GM10248 (cell line): ENCODE measurements around the gene SLF1.

Source experiments
- CTCF ChIA-PET: fragments of 300-600 bp; sonication (Branson Sonifier 250); formaldehyde crosslinking; extraction: SDS; loops from one replicate; lab custom pipeline; 2021; ENCODE audit warnings: antibody characterized with exemption; lab: Yijun Ruan, JAX
- POLR2A ChIA-PET: fragments of 350-650 bp; sonication (Branson Sonifier 250); formaldehyde crosslinking; extraction: SDS; loops from one replicate; lab custom pipeline; 2020; ENCODE audit warnings: antibody characterized with exemption; lab: Yijun Ruan, JAX
- DNase-seq: peaks from one replicate; pipeline ENCODE4 v3.0.0; 2012; ENCODE audit errors: extremely low spot score
- TF ChIP-seq, protein P1 (sequence below): IDR thresholded peaks from 2 replicates; pipeline ENCODE4 v1.5.1; 2012; ENCODE audit warnings: mild to moderate bottlenecking, low read depth; ENCODE audit errors: extremely low read depth, missing control alignments, control extremely low read depth

The SLF1 gene

GRCh38 chr5:94699562-94699961, 81.1 kb downstream of the SLF1 start:
- TF ChIP-seq, protein P1, sequence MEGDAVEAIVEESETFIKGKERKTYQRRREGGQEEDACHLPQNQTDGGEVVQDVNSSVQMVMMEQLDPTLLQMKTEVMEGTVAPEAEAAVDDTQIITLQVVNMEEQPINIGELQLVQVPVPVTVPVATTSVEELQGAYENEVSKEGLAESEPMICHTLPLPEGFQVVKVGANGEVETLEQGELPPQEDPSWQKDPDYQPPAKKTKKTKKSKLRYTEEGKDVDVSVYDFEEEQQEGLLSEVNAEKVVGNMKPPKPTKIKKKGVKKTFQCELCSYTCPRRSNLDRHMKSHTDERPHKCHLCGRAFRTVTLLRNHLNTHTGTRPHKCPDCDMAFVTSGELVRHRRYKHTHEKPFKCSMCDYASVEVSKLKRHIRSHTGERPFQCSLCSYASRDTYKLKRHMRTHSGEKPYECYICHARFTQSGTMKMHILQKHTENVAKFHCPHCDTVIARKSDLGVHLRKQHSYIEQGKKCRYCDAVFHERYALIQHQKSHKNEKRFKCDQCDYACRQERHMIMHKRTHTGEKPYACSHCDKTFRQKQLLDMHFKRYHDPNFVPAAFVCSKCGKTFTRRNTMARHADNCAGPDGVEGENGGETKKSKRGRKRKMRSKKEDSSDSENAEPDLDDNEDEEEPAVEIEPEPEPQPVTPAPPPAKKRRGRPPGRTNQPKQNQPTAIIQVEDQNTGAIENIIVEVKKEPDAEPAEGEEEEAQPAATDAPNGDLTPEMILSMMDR, result no peak
- POLR2A ChIA-PET, result no interaction called here

GRCh38 chr5:94700592-94700991, 82.1 kb downstream of the SLF1 start:
- ChIA-PET POLR2A (no interaction called here), CTCF (interaction anchor here (0.9 kb wide), 1 partner anchor 22 kb away, joined by 3 read pairs; no protein-coding TSS in a partner anchor)
- no peak for DNase-seq
- TF ChIP-seq, protein P1, result no peak

More at GRCh38 chr5:94699562-94699961, 81.1 kb downstream of the SLF1 start:
- DNase-seq, result no peak
- CTCF ChIA-PET, result no interaction called here

DNA sequence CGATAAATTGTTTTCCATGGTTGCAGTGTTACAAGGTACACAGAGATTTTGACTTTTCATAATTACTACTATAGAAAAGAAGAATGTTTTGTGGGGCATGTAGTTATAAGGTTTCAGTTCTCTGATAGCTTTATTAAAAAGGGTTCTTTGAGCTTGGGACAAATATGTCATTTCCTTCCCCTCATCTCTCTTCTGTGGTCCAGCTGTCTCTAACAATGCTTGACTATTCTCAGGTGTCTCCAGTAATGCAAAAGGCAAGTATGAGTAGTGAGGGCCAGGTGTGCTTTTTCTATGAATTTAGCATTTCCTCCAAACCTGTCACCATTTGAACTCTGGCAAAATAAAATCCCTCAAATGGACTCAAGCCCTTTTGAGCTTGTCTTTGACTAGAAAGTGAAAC, 84.3 kb downstream of the SLF1 start:
- TF ChIP-seq, protein P1, result no peak
- ChIA-PET POLR2A (no interaction called here), CTCF (interaction anchor here (1.0 to 1.8 kb wide), 3 partner anchors 10 to 35 kb away, joined by 3 to 10 read pairs (median 4); no protein-coding TSS in a partner anchor)
- no peak for DNase-seq

GRCh38 chr5:94705427-94705826, 87.0 kb downstream of the SLF1 start:
- TF ChIP-seq, protein P1, result no peak
- CTCF ChIA-PET, result no interaction called here
- no peak for DNase-seq
- POLR2A ChIA-PET, result no interaction called here

DNA sequence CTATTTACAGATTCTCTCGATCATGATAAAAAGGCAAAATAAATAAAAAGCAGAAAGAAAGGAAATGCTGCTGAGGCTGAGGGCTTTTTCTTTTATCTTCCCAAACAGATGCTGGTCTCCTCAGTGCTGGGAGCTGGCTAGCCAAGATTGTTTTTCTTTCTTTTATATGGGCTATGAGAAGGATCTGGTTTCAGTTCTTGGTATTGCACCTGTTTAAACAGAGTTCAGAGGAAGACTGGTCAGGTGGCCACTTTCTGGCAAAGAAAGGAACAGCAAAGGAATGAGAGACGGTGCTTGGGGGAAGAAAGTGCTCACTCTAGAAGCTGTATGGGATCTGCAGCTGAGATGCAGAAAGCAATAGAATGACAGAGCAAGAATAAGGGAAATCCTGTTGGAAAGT, 88.9 kb downstream of the SLF1 start:
- no peak for DNase-seq
- CTCF ChIA-PET, result interaction anchor here (0.6 to 2.7 kb wide), 7 partner anchors 9 to 142 kb away, joined by 3 to 12 read pairs (median 3); no protein-coding TSS in a partner anchor
- POLR2A ChIA-PET, result no interaction called here
- TF ChIP-seq, protein P1, result no peak

GRCh38 chr5:94709277-94709676, 90.8 kb downstream of the SLF1 start:
- CTCF ChIA-PET, result interaction anchor here (1.0 to 2.7 kb wide), 3 partner anchors 16 to 29 kb away, joined by 3 to 12 read pairs (median 4); no protein-coding TSS in a partner anchor
- TF ChIP-seq, protein P1, result no peak

DNA sequence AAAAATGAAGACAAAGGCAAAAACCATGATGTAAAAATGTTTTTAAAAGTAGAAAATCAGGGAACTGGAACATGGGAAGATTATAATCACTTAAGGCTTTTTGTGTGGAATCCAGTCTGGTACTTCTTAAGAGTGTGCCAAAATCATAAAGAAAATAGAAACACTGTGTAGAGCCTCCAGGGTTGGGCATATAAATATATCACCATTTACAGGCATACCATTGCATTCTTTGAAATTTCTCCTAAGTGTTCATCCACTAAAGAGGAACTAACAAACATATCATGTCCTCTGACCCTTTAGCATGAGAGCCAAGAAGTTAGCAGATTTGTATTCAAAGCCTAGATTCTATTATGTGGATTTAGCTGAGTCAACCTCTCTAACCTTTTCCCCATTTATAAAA, 93.3 kb downstream of the SLF1 start:
- POLR2A ChIA-PET, result no interaction called here
- CTCF ChIA-PET, result interaction anchor here (0.7 to 1.3 kb wide), 3 partner anchors 21 to 46 kb away, joined by 3 to 4 read pairs (median 4); no protein-coding TSS in a partner anchor
- no peak for DNase-seq
- TF ChIP-seq, protein P1, result no peak

More at GRCh38 chr5:94709277-94709676, 90.8 kb downstream of the SLF1 start:
- no peak for DNase-seq
- POLR2A ChIA-PET, result no interaction called here
